GM23338 (cell line): ENCODE data around the gene SRMS.

ENCODE experiments used
- JUNB ChIP-seq: IDR thresholded peaks from one replicate; pipeline ENCODE4 v1.6.1; 2016; ENCODE audit warnings: antibody characterized with exemption; ENCODE audit not compliant: unreplicated experiment
- POLR2AphosphoS5 ChIP-seq: IDR thresholded peaks from 2 replicates; pipeline ENCODE4 v1.6.1; 2016; ENCODE audit warnings: antibody characterized with exemption, low read depth
- TF ChIP-seq, protein P1 (sequence below), 2 experiments: fragments of 200-600 bp in 1 of 2; sonication (generic) in 1 of 2; conservative IDR thresholded peaks; 2 replicates each; pipeline versions ENCODE4 v1.5.1 to v1.6.1; 2016 to 2017; ENCODE audit warnings: antibody characterized with exemption in 2 of 2, low read depth in 2 of 2, mild to moderate bottlenecking in 2 of 2, moderate library complexity in 1 of 2

DNA sequence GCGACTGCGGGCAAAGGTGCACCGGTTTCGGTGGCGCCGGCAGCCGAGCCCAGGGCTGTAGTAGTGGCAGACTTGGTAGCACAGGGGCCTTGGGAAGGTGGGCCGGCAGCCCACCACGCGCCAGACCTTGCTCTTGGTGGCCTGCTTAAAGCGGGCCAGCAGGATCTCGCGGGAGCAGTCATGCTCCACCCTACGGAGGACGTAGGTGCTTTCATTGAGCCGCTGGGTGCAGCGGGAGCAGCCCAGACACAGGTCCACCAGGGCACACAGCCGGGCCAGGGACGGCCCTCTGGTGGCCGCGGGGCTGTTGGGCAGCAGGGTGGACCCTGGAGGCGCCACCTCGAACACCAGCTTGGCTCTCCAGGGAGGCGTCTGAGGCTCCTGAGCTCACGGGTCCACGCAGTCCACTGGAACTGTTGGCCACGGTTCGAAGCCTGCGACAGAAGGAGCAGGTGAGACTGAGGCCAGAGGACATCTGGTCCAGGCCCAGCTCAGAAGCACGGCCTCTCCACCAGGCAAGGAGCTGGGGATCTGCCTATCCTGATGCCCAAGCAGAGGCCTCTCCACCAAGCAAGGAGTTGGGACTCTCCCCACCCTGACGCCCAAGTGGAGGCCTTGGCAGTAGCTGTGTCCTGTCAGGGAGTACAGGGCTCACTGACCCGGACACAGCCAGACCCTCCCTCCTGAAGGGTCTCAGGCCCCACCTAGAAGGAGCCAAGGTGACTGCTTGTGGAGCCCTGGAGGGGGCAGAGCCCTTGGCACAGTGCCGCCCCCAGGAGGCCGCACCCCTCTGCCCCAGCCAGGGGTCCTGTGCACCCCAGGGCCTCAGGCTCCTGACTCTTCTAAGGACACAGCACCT lies 25.5 kb upstream of the SRMS start:
- TF ChIP-seq JUNB: no peak
- TF ChIP-seq, protein P1, sequence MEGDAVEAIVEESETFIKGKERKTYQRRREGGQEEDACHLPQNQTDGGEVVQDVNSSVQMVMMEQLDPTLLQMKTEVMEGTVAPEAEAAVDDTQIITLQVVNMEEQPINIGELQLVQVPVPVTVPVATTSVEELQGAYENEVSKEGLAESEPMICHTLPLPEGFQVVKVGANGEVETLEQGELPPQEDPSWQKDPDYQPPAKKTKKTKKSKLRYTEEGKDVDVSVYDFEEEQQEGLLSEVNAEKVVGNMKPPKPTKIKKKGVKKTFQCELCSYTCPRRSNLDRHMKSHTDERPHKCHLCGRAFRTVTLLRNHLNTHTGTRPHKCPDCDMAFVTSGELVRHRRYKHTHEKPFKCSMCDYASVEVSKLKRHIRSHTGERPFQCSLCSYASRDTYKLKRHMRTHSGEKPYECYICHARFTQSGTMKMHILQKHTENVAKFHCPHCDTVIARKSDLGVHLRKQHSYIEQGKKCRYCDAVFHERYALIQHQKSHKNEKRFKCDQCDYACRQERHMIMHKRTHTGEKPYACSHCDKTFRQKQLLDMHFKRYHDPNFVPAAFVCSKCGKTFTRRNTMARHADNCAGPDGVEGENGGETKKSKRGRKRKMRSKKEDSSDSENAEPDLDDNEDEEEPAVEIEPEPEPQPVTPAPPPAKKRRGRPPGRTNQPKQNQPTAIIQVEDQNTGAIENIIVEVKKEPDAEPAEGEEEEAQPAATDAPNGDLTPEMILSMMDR (conservative IDR thresholded peaks at IDR 0.05; ENCODE audit: low read depth in 2 of 2): peak; percentile 17 to 31; a peak in 2 of 4 replicates
- no peak for TF ChIP-seq POLR2AphosphoS5
